Cardiac septum (tissue), 1 donor: ENCODE measurements around the gene DNASE1L2. TPM values are rescaled to one million over a fixed set of nuclear protein-coding genes. Genes with fewer than 3 reads are reported as not detected.
"Not testable (repeated sequence)": the region's sequence is repeated elsewhere in the genome, so short reads cannot be mapped to it uniquely, and the experiment has no call there.

ENCODE experiments used
- DNase-seq: peaks from one replicate; pipeline ENCODE4 v3.0.0-alpha.2; 2020; ENCODE audit warnings: low spot score
- intact Hi-C: fragments of 100-400 bp; cut with DNase I; formaldehyde crosslinking; loops from one replicate; pipeline ENCODE4 v1.14.0; 2022
- total RNA-seq: library from RNA; stranded (reverse); fragmentation: NEBNext Ultra II Directional; extraction: Animal tissue kit (Norgen Biotek cat#: 25700); gene quantifications from one replicate; pipeline ENCODE4 v1.2.1, GENCODE V29; 2021
- donor health status: DM: no; HTN: no; CAD: no.

Gene DNASE1L2
- total RNA-seq, 1 donor from 2014 or later: 0.57 TPM

DNA sequence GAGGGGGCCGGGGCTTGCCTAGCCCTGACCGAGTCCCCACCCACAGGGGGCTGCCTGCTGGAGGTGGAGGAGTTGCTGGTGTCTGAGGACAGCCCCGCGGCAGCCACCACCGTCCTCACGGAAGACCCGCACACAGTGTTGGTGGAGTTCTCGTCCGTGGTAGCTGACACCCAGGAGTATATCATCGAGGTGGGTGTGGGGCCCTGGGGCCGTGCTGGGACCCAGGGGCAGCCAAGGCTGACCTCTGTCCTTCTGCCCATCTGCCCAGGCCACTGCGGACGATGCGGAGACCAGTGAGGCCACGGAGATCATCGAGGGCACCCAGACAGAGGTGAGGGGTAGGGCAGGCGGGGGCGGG is 1.5 kb upstream of the DNASE1L2 start:
- no peak for DNase-seq
- intact Hi-C loops: no loop called here

DNA sequence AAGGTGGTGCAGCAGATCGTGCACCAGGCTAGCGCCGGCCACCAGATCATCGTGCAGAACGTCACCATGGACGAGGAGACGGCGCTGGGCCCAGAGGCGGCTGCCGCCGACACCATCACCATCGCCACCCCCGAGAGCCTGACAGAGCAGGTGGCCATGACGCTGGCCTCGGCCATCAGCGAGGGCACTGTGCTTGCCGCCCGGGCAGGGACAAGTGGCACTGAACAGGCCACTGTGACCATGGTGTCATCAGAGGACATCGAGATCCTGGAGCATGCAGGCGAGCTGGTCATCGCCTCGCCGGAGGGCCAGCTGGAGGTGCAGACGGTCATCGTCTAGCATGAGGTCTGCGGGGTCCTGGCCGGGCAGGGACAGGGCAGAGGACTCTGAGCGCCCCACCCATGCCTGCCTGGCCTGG is 1.0 kb upstream of the DNASE1L2 start:
- intact Hi-C loops: no loop called here
- DNase-seq: no peak

DNA sequence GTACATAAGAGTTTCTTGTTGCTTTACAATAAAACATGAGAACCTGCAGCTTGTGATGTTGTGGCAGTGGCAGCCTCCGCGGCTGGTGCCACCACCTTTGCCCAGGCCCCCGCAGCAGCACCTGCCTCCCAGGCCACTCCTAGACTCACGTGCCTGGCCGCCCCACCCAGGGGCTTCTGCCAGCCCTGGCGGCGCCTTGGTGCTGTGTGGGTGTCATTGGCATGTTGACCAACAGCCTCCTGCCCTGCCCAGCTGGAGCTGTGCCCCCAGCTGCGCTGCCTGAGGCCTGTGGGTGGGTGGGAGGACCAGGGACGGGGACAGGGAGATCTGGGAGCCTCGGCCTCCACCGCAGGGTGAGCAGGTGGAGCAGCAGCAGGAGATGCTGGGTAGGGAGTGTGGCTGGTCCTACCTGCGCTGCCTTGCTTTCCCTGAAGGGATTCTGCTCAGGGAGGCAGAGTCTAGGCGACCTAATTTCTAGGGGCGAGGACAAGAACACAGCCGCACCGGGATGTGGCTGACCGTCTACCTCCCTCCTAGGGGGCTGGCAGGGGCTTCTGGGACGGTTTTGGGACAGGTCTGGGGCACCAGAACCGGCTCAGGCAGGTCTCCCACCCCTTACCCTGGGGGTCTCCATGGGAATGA is 428 bp upstream of the DNASE1L2 start:
- intact Hi-C loops: no loop called here
- no peak for DNase-seq

DNA sequence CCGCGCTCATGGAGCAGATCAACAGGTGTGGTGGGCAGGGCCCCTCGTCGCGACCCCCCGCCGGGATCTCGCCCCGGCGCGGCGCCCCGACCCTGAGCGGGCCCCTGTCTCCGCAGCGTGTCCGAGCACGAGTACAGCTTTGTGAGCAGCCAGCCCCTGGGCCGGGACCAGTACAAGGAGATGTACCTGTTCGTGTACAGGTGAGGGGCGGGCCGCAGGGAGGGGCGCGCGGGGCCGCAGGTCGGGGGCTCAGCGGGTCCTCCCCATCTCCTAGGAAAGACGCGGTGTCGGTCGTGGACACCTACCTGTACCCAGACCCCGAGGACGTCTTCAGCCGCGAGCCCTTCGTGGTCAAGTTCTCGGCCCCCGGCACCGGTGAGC is 848 bp downstream of the DNASE1L2 start:
- DNase-seq: no peak
- intact Hi-C loops: no loop called here

DNA sequence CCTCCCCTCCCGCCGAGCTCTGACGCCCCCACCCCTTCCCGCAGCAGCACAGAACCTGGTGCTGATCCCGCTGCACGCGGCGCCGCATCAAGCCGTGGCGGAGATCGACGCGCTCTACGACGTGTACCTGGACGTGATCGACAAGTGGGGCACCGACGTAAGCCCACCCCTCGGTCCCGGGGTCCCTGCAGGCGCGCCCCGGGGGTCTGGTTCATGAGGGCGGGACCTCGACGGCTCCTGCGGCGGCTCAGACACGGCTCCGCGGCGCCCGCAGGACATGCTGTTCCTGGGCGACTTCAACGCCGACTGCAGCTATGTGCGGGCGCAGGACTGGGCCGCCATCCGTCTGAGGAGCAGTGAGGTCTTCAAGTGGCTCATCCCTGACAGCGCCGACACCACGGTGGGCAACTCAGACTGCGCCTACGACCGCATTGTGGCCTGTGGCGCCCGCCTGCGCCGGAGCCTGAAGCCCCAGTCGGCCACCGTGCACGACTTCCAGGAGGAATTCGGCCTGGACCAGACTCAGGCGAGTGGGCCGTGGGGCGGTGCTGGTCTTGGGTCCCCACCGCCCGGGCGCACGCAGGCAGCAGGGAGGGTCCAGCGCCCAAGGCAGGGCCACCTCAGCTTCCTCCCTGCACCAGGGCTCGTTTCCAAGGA is 1.4 kb downstream of the DNASE1L2 start:
- DNase-seq: no peak
- intact Hi-C loops: no loop called here

DNA sequence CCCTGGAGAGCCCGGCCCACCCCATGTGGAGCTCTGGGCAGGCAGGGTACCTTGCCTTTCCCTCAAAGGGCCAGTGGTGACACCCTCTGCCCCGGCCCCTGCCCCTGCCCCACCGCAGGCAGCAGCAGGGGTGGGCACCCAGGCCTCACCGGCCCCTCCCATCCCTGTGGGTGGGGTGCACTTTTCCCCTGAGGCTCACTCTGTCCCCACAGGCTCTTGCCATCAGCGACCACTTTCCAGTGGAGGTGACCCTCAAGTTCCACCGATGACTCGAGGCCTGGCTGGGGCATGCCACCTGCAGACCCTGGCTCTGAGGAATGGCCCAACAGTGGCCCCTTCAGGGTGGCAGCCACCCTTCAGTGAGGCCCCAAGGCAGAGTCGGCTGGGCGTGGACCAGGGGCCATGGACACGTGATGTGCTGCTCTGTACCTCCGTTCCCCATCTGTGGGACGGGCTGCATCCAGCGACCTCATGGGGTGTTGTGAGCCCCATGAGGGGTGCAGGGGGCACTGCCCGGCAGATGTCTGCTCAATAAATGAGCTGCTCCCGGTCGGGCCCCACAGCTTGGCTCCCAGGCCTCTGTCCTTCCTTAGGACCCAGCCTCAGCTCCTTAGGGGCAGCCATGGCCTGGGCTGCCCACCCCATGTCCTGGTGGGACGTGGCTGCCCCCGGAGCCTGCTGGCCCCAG is 2.0 kb downstream of the DNASE1L2 start:
- intact Hi-C loops: no loop called here
- DNase-seq: no peak

DNA sequence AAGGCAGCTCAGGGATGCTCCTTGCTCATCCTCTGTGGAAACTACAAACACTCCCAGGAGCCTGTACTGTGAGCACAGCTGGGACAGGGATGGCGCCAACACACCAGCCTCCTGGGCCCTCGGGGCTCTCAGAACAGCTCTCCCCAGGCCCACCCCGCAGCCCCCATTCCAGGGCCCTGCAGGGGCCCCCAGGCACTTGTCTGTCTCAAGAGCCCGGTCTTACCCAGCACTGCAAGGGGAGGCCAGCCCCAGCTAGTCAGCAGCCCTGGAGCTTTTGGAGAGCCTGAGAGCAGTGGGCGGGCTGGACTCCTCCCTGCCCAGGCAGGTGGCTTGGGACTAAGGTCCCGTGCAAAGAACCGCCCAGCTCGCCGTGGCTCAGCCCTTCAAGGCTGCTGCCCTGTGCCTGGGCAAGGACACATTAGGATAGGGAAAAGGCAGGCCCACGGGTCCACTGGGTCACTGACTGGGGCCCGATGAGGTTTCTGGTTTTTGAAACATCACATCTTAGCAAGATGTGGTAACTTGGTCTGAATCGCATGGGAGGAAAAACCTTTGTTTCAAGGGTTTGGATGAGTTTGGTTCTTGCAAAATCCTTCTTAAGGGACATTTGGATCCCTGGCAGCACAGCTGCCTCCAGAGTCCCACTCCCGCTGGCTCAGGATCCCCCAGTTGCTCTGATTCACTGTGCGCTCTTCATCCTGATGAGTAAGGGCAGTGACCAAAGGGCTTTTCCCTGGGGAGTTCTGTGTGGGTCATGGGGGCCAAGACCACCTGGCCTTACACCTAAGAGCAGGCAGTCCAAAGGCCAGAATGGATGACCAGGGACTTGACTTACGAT is 2.8 kb downstream of the DNASE1L2 start:
- no peak for DNase-seq
- intact Hi-C loops: no loop called here

DNA sequence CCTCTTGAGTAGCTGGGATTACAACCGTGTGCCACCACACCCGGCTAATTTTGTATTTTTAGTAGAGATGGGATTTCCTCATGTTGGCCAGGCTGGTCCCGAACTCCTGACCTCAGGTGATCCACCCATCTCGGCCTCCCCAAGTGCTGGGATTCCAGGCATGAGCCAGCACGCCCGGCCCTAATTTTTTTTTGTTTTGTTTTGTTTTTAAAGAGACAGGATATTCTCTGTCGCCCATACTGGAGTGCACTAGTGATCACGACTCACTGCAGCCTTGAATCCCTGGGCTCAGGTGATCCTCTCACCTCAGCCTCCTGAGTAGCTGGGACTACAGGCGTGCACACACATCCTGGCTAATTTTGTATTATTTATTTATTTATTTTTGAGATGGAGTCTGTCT is 4.1 kb downstream of the DNASE1L2 start:
- intact Hi-C loops, DNase-seq: not testable (repeated sequence)

DNA sequence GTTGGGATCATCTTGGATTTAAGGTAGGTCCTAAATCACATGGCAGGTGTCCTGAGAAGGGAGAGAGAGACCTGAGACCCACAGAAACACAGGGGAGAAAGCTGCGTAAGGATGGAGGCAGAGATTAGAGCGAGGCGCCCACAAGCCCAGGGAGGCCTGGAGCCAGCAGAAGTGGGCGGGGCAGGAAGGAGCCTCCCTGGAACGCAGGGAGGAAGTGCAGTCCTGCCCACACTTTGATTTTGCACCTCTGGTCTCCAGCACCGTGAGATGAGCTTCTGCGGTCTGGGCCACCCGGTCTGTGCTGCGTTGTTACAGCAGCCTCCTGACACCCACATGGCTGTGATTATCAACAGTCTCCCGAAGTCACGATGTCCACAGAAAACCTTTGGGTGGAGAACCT is 6.4 kb downstream of the DNASE1L2 start:
- DNase-seq: no peak
- intact Hi-C loops: no loop called here

DNA sequence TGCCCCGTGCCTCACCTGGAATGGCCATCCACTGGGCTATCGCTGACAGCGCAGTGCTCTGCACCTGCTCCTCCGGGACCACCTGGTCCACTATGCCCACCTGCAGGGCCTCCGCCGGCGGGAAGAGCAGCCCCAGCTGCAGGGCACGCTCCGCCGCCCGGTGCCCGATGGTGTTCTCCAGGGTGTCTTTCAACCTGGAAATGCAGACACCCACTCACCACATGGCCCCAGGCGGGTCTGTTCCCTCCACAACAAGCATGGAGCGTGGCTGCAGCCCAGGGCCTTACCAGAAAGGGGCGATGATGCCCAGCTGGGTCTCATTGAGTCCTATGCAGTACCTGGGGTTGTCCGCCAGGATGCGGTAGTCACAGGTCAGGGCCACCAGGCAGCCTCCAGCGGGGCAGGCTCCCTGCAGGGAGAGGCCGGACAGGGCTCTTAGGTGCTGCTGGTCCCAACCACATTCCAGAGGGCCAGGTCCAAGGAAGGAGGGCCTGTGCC is 6.8 kb downstream of the DNASE1L2 start:
- no peak for DNase-seq
- intact Hi-C loops: no loop called here

DNA sequence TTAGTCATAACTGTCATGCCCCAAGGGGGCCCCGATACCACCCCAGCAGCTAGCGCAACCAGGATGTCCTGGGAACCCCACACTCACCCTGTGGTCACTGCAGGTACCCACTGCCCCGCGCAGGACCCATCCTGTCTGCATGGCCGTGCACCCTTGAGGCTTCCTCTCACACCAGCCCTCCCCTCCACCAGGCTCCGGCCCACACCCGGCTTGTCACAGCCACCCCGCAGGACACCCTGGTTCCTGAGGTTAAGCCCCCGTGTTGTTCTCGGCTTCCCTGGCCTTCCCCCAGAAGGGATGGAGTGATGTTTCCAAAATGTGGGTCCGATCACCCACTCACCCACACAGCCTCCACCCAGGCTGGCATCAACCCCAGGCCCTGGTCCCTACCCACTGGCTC is 7.5 kb downstream of the DNASE1L2 start:
- intact Hi-C loops: no loop called here
- DNase-seq: no peak

DNA sequence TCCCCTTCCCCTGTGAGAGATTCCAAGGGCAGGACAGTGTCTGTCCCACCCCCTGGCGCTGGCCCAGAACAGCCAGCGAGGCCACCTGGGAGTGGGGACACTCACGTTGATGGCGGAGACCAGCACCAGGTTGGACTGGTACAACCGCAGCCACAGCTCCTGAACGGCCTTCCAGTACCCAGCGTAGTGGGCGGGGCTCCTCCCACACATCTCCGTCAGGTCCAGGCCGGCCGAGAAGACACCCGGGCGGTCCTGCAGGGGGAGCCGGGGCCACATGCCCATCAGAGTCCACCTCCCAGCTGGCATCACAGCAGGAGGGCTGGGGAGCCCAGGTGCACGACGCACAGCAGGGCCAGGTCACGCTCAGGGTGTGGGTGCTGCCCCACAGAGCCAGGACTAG is 8.1 kb downstream of the DNASE1L2 start:
- intact Hi-C loops: no loop called here
- no peak for DNase-seq

DNA sequence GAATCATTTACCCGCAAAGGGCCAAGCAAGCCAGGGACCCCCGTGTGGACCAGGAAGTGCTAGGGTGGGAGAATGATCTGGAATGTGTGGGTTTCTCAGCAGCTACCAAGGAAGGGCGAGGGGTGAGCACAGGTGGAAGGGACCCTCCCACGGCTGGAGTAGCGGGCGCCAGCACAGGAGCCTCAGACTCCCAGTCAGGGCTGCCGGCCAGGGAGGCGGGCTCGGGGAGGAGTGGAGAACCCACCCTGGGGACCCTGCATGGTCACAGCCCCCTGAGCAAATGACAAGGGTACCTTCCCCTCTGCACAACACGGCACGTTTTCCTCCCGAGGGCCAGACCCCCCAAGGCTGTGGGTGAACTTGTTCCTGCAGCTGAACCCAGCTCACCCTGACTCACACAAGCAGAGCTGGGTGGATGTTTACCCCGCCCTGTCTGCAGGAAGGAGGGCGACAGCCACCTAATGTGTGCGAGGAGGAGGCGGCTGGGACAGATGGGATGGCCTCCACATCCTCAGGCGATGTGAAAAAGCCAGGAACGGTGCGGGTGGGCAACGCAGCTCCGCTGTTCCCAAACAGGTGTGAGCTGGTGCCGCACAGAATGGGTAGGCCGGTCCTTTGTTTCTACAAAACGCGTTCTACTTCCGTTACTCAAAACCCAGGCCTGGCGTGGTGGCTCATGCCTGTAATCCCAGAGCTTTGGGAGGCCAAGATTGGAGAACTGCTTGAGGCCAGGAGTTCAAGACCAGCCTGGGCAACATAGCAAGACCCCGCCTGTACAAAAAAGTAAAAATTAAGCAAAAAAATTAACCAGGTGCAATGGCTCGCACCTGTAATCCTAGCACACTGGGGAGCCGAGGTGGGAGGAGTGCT is 8.9 kb downstream of the DNASE1L2 start:
- DNase-seq: no peak
- intact Hi-C loops: no loop called here

DNA sequence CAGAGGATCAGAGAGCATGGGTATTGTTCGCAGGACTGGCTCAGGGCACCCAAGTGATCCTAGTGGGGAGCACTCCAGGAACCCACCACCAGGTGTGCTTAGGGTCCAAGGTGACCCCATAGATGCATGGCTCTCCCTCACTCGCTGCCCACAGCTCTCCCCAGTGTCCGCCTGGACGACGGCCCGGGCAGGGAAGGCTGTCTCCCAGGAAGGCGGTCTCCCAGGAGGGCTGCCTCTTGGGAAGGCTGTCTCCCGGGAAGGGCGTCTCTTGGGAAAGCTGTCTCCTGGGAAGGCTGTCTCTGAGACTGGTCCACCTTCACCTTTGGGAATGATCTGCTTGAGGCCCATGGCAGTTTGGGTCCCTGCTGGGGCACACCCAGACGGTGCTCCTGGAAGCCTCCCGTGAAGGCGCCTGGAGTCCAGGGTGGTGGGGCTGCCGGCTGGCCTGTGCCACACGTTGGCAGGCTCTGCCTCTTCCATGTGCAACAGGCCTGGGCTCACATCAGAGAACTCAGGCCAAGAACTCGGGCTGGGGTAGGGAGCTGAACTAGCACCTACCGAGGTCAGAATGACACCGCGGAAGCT is 10.1 kb downstream of the DNASE1L2 start:
- DNase-seq: no peak
- intact Hi-C loops: no loop called here

DNA sequence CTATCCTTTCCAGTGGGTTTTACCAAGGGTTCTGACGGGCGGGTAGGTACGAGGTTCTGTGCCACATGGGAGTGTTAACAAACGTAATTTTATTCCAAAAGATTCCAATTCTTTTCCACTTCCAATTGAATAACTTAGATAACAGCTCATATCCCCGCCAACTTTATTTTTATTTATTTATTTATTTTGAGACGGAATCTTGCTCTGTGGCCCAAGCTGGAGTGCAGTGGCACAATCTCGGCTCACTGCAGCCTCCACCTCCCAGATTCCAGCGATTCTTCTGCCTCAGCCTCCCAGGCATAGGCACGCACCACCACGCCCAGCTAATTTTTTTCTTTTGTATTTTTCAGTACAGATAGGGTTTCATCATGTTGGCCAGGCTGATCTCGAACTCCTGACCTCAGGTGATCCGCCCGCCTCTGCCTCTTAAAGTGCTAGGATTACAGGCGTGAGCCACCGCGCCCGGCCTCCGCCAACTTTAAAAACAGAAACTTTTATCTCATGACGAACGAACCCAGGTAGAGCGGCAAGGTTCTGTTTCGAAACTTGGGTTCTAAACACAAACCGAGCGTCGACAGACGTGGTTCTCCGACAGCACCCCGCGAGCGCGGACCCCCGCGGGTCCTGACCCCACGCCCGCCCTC is 14.5 kb downstream of the DNASE1L2 start:
- intact Hi-C loops: loop anchor here (1.0 to 5.0 kb wide), 3 partner anchors 18 to 93 kb away; partner anchors contain the start of genes BRICD5, PGP, RNPS1 and TRAF7
- DNase-seq: no peak

DNA sequence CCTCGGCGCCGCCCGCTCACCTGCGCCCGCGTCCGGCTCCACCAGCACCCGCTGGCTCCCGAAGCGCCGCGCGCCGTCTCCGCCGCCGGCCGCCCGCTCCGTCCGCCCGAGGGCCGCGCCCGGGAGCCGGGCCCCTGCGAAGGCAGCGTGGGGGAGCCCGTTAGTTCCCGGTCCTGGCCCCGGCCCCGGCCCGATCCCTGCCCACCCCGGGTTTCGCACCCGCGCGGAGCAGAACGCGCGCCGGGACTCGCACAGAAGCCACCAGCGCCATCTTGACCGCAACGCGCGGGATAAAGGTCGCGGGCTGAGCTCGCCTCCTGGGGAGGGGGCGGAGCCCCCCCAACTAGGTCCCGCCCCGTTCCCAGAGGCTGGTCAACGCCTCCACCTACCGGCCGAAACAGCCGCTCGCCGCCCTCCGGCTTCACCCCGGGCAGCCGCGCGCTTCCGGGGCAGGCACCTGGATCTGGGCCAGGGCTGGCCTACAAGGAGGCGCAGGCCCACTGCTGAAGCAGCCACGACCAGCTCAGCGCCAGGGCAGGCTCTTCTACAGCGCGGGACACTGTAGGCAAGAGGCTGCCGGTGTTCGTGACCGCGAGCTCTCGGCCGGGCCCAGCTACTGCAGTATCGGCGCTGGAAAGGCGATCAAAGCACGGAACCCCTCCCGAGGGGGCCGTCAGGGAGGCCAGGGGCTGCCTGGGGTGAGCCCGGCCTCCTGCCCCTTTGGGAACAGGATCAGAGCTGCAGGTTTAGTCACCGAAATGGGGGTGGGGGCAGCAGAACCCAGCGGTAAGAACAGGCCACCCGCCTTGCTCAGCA is 15.3 kb downstream of the DNASE1L2 start, which contains the start of gene ECI1:
ECI1 (minus strand) TSS at position 292 of the 816 bp plus-strand sequence; CDS start at position 271, 21 bp downstream.
- DNase-seq: peak; percentile 99
- intact Hi-C loops: loop anchor here (1.0 to 5.0 kb wide), 3 partner anchors 17 to 94 kb away; partner anchors contain the start of genes BRICD5, PGP, RNPS1 and TRAF7

DNA sequence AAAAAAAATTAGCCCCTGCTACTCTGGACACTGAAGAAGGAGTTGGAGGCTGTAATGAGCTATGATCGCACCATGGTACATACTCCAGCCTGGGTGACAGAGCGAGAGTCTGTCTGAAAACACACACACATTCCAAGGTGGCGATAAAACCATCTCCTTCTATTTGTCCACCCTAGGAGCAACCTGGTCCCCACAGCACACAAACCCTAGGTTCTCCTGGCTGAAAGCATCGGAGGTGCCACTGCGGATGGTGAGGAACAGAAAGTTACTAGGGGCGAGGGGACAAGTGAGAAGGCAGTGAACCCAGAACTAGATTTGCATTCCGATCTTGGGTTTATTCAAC is 16.5 kb downstream of the DNASE1L2 start:
- intact Hi-C loops: loop anchor here (5.0 kb wide), 2 partner anchors 40 to 95 kb away; partner anchors contain the start of genes BRICD5, PGP and TRAF7
- DNase-seq: no peak
